Neural crest cell (in vitro differentiated cells): ENCODE data around the gene CNGB1. TPM values are rescaled to one million over a fixed set of nuclear protein-coding genes. Genes with fewer than 3 reads are reported as not detected.

Source experiments
- DNase-seq: peaks from one replicate; pipeline ENCODE4 v3.0.0; 2021; ENCODE audit warnings: low read depth, mixed read lengths, low spot score
- H3K27ac Mint-ChIP-seq: one replicate; pipeline ENCODE4 v1.8.0; 2021; ENCODE audit warnings: mild to moderate bottlenecking, mixed read lengths; ENCODE audit not compliant: unreplicated experiment
- H3K27me3 Mint-ChIP-seq: 2 replicates; pipeline ENCODE4 v1.8.0; 2021; ENCODE audit warnings: low read depth, mild to moderate bottlenecking, mixed read lengths
- H3K36me3 Mint-ChIP-seq: 2 replicates; pipeline ENCODE4 v1.8.0; 2021; ENCODE audit warnings: low read depth, mild to moderate bottlenecking, mixed read lengths
- H3K4me1 Mint-ChIP-seq: 2 replicates; pipeline ENCODE4 v1.8.0; 2021; ENCODE audit warnings: mixed read lengths
- H3K4me3 Mint-ChIP-seq: one replicate; pipeline ENCODE4 v1.8.0; 2021; ENCODE audit warnings: mild to moderate bottlenecking, mixed read lengths
- H3K9me3 Mint-ChIP-seq: 2 replicates; pipeline ENCODE4 v1.8.0; 2021; ENCODE audit warnings: mixed read lengths
- total RNA-seq: library from RNA; stranded (reverse); gene quantifications from 2 replicates; pipeline ENCODE4 v1.2.1, GENCODE V29; 2021
- TF ChIP-seq, protein P1 (sequence below): fragments of 200-600 bp; sonication (generic); conservative IDR thresholded peaks from 2 replicates; pipeline ENCODE4 v1.5.0; 2021; ENCODE audit warnings: antibody characterized with exemption, mild to moderate bottlenecking

CNGB1 gene
- total RNA-seq, 1 donor from 2014 or later = 0.21 TPM

DNA sequence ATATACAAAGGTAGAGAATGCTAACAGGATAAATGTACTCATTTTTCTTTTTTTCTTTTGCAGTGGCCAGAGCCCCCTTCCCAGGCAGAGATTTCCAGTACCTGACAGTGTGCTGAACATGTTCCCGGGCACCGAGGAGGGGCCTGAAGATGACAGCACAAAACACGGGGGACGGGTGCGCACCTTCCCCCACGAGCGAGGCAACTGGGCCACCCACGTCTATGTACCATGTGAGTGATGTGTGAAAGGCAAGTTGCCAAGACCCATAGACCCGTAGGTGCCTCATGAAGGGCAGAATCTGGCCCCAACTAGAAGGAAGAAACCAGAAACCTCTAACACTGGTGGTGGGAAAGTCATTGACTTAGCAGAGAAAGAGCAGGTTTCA lies 31.5 kb upstream of the CNGB1 start:
- H3K27me3 Mint-ChIP-seq = no peaks in the 10 kb centered on the region
- TF ChIP-seq, protein P1, sequence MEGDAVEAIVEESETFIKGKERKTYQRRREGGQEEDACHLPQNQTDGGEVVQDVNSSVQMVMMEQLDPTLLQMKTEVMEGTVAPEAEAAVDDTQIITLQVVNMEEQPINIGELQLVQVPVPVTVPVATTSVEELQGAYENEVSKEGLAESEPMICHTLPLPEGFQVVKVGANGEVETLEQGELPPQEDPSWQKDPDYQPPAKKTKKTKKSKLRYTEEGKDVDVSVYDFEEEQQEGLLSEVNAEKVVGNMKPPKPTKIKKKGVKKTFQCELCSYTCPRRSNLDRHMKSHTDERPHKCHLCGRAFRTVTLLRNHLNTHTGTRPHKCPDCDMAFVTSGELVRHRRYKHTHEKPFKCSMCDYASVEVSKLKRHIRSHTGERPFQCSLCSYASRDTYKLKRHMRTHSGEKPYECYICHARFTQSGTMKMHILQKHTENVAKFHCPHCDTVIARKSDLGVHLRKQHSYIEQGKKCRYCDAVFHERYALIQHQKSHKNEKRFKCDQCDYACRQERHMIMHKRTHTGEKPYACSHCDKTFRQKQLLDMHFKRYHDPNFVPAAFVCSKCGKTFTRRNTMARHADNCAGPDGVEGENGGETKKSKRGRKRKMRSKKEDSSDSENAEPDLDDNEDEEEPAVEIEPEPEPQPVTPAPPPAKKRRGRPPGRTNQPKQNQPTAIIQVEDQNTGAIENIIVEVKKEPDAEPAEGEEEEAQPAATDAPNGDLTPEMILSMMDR = no peak
- DNase-seq = no peak
- peaks cover 7% of the 10 kb centered on the region for H3K36me3 Mint-ChIP-seq
- no peaks in the 10 kb centered on the region for H3K9me3 Mint-ChIP-seq
- H3K4me3 Mint-ChIP-seq = peak overlapping the region; percentile 94
- H3K4me1 Mint-ChIP-seq = peaks cover 32% of the 10 kb centered on the region
- H3K27ac Mint-ChIP-seq = no peak overlapping the region

DNA sequence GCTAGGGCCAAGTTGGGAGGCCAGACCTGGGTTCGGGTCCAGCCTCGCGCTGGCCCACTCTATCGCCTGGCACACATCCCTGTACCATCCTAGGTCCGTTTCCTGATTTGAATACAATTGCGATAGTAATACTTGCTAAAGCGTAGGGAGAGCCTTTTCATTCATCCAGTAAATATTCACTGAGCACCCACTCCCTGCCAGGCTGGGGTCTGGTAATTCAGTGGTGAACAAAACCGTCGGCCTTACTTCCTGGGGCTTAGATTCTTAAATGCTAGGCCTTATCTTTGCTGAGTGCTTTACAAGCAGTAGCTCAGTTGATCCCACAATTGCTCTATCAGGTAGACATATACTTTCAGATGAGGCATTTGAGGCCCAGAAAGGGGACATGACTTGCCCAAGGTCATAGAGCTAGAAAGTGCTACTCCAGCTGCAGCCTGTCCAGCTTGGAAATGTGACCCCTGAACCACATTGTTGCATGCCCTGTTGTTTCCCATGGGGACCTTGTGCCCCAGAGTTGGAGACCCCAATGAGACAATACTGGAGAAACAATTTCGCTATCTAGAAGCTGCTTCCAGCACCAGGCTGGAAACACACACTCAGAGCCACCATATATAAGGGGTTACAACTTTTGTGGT lies 31.0 kb upstream of the CNGB1 start:
- H3K36me3 Mint-ChIP-seq = peaks cover 7% of the 10 kb centered on the region
- no peaks in the 10 kb centered on the region for H3K9me3 Mint-ChIP-seq
- peak overlapping the region; percentile 94 for H3K4me3 Mint-ChIP-seq
- no peak overlapping the region for H3K27ac Mint-ChIP-seq
- peaks cover 32% of the 10 kb centered on the region for H3K4me1 Mint-ChIP-seq
- no peaks in the 10 kb centered on the region for H3K27me3 Mint-ChIP-seq
- DNase-seq = no peak
- TF ChIP-seq, protein P1 = no peak

DNA sequence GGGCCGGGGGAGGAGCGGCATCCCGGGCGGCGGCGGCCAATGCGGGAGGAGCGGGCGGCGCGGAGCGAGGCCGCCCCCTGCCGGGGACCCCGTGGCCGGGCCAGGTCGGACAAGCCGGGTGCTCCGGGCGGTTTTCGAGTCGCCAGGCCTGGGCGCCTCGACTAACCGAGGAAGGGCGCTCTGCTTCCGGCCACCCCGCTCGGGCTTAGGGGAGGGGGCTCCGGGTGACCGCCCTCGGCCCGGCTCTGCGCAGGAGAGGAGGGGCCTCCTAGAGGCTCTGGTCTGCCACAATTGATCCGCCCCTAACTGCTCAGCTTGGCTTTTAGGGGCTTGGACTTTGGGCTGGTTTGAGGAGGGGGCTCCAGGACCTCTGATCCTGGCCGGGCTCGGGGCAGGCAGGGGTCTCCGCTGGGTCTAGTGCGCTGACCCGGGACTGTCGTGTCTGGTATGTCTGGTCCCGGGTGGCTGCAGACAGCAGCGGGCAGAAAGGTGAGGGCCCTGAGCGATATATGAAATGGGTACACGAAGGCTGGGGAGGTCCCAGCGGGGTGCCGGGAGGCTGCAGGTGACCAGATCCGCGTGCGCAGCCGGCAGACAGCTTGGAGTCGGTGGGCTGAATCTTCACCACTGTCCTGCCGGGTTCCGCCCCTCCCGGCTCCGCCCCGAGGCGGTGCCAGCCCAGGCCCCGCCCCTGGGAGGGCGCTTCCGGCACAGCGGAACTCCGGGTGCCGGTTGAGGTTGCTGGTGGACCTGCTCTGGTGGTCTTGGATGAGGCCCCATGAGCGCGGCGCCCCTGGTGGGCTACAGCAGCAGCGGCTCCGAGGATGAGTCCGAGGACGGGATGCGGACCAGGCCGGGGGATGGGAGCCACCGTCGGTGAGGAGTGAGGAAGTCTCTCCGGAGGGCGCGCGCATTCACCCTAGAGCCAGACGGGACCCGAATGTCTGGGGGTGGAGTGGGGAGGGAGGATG lies 30.1 kb upstream of the CNGB1 start, which contains the start of gene USB1:
Gene USB1 (plus strand): TSS at position 702 of the 971 bp plus-strand sequence. CDS start 77 bp downstream, at position 779.
- peak; percentile 85 for DNase-seq
- peaks cover 32% of the 10 kb centered on the region for H3K4me1 Mint-ChIP-seq
- peak within 1 kb of the TSS; percentile 96 for H3K27ac Mint-ChIP-seq
- no peaks in the 10 kb centered on the region for H3K27me3 Mint-ChIP-seq
- TF ChIP-seq, protein P1 = peak; percentile 79
- H3K4me3 Mint-ChIP-seq = peak within 1 kb of the TSS; percentile 94
- H3K9me3 Mint-ChIP-seq = no peaks in the 10 kb centered on the region
- peaks cover 3% of the 10 kb centered on the region for H3K36me3 Mint-ChIP-seq

DNA sequence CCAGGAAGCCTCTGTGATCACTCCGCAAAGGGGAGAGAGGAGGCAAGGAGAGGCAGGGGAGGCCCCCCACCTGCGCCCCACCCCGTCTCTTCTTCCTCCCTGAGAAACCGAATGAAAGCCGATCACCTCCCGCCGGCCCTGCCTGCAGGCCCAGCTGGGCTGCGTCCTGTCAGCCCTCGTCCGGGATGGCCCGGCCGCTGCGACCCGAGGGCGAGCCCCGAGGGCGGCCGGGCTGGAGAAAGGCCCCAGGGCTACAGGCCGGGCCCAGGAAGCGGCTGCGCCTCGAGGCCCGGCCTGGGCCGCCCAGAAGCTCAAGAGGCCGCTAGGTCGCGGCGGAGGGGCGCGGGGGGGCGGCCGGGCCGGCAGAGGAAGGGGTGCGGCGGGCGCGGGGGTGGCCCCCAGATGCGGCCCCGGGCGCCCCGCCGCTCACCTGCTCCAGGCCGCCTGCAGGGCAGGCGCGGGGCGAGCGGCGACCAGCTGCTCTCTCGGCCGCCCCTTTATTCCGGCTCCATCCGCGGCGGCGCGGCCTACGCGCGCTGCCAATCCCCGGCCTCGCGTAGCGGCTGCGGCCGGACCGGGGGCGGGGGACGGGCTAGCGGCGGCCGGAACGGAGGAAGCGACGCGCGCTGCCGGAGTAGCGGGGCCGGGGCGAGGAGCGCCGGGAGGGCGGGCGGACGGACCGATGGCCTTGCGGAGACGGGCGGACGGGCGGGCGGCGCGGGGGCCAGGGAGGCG lies 29.2 kb upstream of the CNGB1 start, which contains the start of gene ZNF319:
Gene ZNF319 (minus strand): TSS at position 702 of the 735 bp plus-strand sequence. CDS start 2,407 bp downstream, outside the sequence.
- peaks cover 31% of the 10 kb centered on the region for H3K4me1 Mint-ChIP-seq
- TF ChIP-seq, protein P1 = no peak
- peaks cover 3% of the 10 kb centered on the region for H3K36me3 Mint-ChIP-seq
- no peaks in the 10 kb centered on the region for H3K27me3 Mint-ChIP-seq
- no peaks in the 10 kb centered on the region for H3K9me3 Mint-ChIP-seq
- DNase-seq = no peak
- peak within 1 kb of the TSS; percentile 96 for H3K27ac Mint-ChIP-seq
- peak within 1 kb of the TSS; percentile 94 for H3K4me3 Mint-ChIP-seq

DNA sequence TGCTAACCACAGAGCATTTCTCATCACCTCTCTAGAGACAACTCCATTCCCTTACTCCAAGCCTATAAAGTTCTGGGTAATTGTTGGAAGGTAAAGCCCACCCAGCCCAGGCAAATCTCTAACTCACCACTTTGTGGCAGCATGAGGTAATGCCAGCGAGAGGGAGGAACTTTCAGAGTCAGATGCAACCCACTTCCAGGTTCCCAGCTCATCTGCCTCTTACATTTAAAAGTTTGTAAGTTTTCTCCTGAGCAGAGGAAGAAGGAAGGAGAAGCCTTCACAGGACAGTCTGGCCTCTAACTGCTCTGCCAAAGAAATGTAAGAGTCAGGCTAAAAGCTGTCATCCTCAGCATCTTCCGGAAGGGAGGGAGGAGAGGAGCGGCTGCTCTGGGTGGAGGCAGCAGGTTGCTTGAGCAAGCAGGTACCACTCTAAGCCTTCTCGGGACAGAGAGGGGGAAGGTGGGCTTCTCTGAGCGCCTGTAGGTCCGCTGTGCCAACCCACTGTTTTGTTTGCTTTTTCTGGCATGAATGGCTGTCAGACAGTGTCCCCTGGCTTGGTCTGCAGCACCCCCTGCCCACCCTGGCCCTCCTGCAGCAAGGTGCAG lies 28.5 kb upstream of the CNGB1 start:
- Mint-ChIP-seq H3K27me3 (no peaks in the 10 kb centered on the region), H3K4me1 (peaks cover 28% of the 10 kb centered on the region), H3K27ac (peak overlapping the region; percentile 4), H3K36me3 (peaks cover 3% of the 10 kb centered on the region), H3K9me3 (no peaks in the 10 kb centered on the region), H3K4me3 (peak overlapping the region; percentile 91)
- DNase-seq = no peak
- TF ChIP-seq, protein P1 = peak; percentile 17
